Spleen (tissue), 11 donors: ENCODE results near the gene OPCML. TPM values are rescaled to one million over a fixed set of nuclear protein-coding genes. Genes with fewer than 3 reads are reported as not detected.

Experiments
- DNase-seq: peaks from one replicate; pipeline ENCODE4 v3.0.0-alpha.2; 2020
- H3K27ac ChIP-seq, 8 donors: fragments of 200-600 bp; sonication (generic) in 7 of 8; 1 replicate in 4 of 8; 2 replicates in 4 of 8; pipeline versions ENCODE4 v1.5.0 to v1.8.0; 2016 to 2021; ENCODE audit warnings: inconsistent platforms in 4 of 8, mild to moderate bottlenecking in 4 of 8, moderate library complexity in 1 of 8
- H3K27me3 ChIP-seq, 7 donors: fragments of 200-600 bp; sonication (generic) in 6 of 7; replicated peaks in 1 of 7; 1 replicate in 4 of 7; 2 replicates in 3 of 7; pipeline versions ENCODE4 v1.5.0 to v1.8.0; 2016 to 2021; ENCODE audit warnings: inconsistent platforms in 3 of 7, mild to moderate bottlenecking in 1 of 7
- H3K36me3 ChIP-seq, 6 donors: fragments of 200-600 bp; sonication (generic) in 5 of 6; 1 replicate in 4 of 6; 2 replicates in 2 of 6; pipeline versions ENCODE4 v1.5.0 to v1.8.0; 2016 to 2021; ENCODE audit warnings: inconsistent platforms in 2 of 6
- H3K4me1 ChIP-seq, 6 donors: fragments of 200-600 bp; sonication (generic) in 5 of 6; 1 replicate in 3 of 6; 2 replicates in 3 of 6; pipeline versions ENCODE4 v1.5.0 to v1.8.0; 2016 to 2021; ENCODE audit warnings: inconsistent platforms in 3 of 6
- H3K4me3 ChIP-seq, 8 donors: fragments of 200-600 bp; sonication (generic) in 7 of 8; 1 replicate in 4 of 8; 2 replicates in 4 of 8; pipeline versions ENCODE4 v1.5.0 to v1.8.0; 2016 to 2021; ENCODE audit warnings: inconsistent platforms in 4 of 8, mild to moderate bottlenecking in 4 of 8, moderate library complexity in 2 of 8
- H3K9me3 ChIP-seq, 8 donors: fragments of 200-600 bp; sonication (generic) in 7 of 8; 1 replicate in 4 of 8; 2 replicates in 4 of 8; pipeline versions ENCODE4 v1.5.0 to v1.8.0; 2016 to 2021; ENCODE audit warnings: inconsistent platforms in 4 of 8
- POLR2A ChIP-seq, 3 donors: fragments of 450-650 bp; IDR thresholded peaks; one replicate each; pipeline ENCODE4 v1.5.1; 2017; ENCODE audit warnings: antibody characterized with exemption in 3 of 3, mild to moderate bottlenecking in 1 of 3
- POLR2AphosphoS5 ChIP-seq, 3 donors: sonication (generic); formaldehyde crosslinking; IDR thresholded peaks; one replicate each; pipeline ENCODE4 v1.5.1; 2017; ENCODE audit warnings: antibody characterized with exemption in 3 of 3
- WGBS, 5 donors: extraction: QIAGEN DNeasy Blood & Tissue Kit in 3 of 5; methylation state at CpG; one replicate each; pipeline versions ENCODE4 v1.1.5 to v1.1.7; 2013 to 2018; 5-methylcytosine and 5-hydroxymethylcytosine counted together
- intact Hi-C: fragments of 100-400 bp; cut with DNase I; formaldehyde crosslinking; loops from one replicate; pipeline ENCODE4 v1.15.0; 2023; ENCODE audit warnings: low total_unique reads
- polyA plus RNA-seq, 3 donors: library from polyadenylated mRNA; stranded (reverse); fragments of 200-250 nt; gene quantifications; one replicate each; pipeline ENCODE4 v1.2.1, GENCODE V29; 2013
- total RNA-seq, 7 donors: library from RNA; depleted of rRNA in 3 of 7; stranded (reverse); fragments of >200 nt in 3 of 7; fragmentation: NEBNext Ultra II Directional in 4 of 7; extraction: Animal tissue kit (Norgen Biotek cat#: 25700) in 4 of 7; gene quantifications; one replicate each; pipeline versions ENCODE4 v1.1.0 to v1.2.1, GENCODE V29; 2016 to 2021
- TF ChIP-seq, protein P1 (sequence below), 11 experiments: fragments of 200-600 bp in 7 of 11; fragments of 450-650 bp in 4 of 11; sonication (generic) in 4 of 11; IDR thresholded peaks in 8 of 11; conservative IDR thresholded peaks in 3 of 11; 1 replicate in 7 of 11; 2 replicates in 4 of 11; pipeline versions ENCODE4 v1.4.0 to v1.8.0; 2016 to 2021; ENCODE audit warnings: antibody characterized with exemption in 11 of 11, inconsistent platforms in 4 of 11, mild to moderate bottlenecking in 1 of 11
- donor health status: healthy with polysubstance abuse.
- donor health status: DM: no; HTN: no; CAD: no; lungs with moderate emphysema.
- donor health status: DM: no; HTN: no; CAD: no.
- donor health status: Bipolar disorder and iron deficiency.
- donor health status: healthy.
- donor health status: DM: no; HTN: no; CAD: no.
- donor health status: DM: yes; HTN: yes; CAD: no.

OPCML gene
- total and polyA plus RNA-seq, 10 donors: 0.09 to 10.7 (median 3.1) TPM

DNA sequence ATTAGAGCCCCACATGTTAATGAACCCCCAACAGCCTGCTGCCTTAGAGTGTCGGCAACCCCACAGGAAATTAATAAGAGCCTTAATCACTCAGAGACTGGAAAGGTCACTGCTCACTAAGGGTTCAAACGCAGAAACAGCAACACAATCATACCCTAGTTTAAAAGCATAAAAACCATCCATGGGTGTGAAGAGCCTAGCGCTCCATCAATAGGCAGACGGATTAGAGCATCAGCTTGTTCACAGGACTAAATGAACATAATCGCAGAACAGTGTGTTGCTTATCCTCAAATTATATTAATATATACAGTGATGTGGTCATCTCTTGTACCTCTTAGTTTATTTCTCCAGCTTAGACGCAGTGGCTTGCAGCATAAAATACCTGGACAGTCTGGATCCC is 720.7 kb downstream of the OPCML start:
- no peaks in the 10 kb centered on the region for H3K9me3 ChIP-seq
- no peaks in the 10 kb centered on the region for H3K4me1 ChIP-seq
- no peak overlapping the region for H3K27ac ChIP-seq
- no peak for DNase-seq
- no peaks in the 10 kb centered on the region for H3K27me3 ChIP-seq
- intact Hi-C loops: no loop called here
- 81 to 91% (median 87%) methylated on average over 6 of the region's 6 CpGs for WGBS, 5 donors
- no peak overlapping the region for H3K4me3 ChIP-seq
- H3K36me3 ChIP-seq: no peaks in the 10 kb centered on the region
- TF ChIP-seq POLR2A (IDR thresholded peaks at IDR 0.05) (no peak), POLR2AphosphoS5 (IDR thresholded peaks at IDR 0.05) (no peak)
- TF ChIP-seq, protein P1, sequence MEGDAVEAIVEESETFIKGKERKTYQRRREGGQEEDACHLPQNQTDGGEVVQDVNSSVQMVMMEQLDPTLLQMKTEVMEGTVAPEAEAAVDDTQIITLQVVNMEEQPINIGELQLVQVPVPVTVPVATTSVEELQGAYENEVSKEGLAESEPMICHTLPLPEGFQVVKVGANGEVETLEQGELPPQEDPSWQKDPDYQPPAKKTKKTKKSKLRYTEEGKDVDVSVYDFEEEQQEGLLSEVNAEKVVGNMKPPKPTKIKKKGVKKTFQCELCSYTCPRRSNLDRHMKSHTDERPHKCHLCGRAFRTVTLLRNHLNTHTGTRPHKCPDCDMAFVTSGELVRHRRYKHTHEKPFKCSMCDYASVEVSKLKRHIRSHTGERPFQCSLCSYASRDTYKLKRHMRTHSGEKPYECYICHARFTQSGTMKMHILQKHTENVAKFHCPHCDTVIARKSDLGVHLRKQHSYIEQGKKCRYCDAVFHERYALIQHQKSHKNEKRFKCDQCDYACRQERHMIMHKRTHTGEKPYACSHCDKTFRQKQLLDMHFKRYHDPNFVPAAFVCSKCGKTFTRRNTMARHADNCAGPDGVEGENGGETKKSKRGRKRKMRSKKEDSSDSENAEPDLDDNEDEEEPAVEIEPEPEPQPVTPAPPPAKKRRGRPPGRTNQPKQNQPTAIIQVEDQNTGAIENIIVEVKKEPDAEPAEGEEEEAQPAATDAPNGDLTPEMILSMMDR (IDR thresholded peaks at IDR 0.05 in 8 of 11, conservative IDR thresholded peaks at IDR 0.05 in 3 of 11): no peak

DNA sequence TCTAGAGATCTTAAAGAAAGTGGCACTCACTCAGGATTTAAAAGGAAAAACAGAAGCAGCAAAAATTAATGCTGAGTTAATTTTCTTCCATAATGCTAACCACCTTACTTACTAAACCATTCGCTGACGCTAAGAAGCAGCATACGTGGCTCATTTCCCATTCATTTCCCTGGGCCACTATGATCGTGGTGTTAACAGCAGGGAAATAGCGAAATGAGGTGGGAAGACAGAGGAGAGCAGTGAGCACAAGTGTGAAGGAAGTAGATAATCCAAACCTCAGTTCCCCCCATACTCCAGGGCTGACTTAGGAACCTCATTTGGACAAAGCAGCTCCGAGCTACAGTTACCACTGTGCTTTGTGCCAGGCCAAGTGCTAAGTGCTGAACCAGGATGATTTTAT is 723.2 kb downstream of the OPCML start:
- H3K36me3 ChIP-seq: no peaks in the 10 kb centered on the region
- intact Hi-C loops: no loop called here
- H3K27ac ChIP-seq: no peak overlapping the region
- H3K4me3 ChIP-seq: no peak overlapping the region
- H3K4me1 ChIP-seq: no peaks in the 10 kb centered on the region
- H3K9me3 ChIP-seq: peaks cover 0 to 10% (median 0%) of the 10 kb centered on the region in 8 donors
- no peaks in the 10 kb centered on the region for H3K27me3 ChIP-seq
- TF ChIP-seq, protein P1 (IDR thresholded peaks at IDR 0.05 in 8 of 11, conservative IDR thresholded peaks at IDR 0.05 in 3 of 11): no peak
- TF ChIP-seq POLR2AphosphoS5 (IDR thresholded peaks at IDR 0.05) (no peak), POLR2A (IDR thresholded peaks at IDR 0.05) (no peak)
- DNase-seq: no peak
- 52 to 69% (median 62%) methylated on average over 6 of the region's 6 CpGs for WGBS, 5 donors

DNA sequence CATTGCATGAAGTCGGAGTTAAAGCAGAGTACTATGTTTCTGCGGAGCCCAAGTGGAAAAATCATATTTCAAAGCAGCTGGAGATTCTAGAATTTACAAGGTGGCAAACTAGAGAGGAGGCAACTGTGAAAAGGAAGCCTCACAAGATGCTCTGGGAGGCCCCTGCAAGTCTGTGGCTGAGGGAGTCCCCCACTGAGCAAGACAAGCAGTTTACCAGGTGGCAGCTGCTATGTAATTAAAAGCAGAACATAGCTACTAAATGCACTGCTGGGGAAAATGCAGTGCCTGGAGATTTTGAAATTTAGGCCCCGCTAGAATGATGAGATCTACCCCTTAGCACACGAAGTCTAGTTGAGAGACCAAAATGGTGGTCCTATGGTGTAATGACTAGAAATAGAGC is 728.0 kb downstream of the OPCML start:
- H3K4me3 ChIP-seq: no peak overlapping the region
- H3K27me3 ChIP-seq: no peaks in the 10 kb centered on the region
- H3K27ac ChIP-seq: no peak overlapping the region
- H3K9me3 ChIP-seq: peaks cover 0 to 10% (median 0%) of the 10 kb centered on the region in 8 donors
- no peaks in the 10 kb centered on the region for H3K36me3 ChIP-seq
- WGBS, 5 donors: 90 to 99% (median 91%) methylated on average over 4 of the region's 4 CpGs
- intact Hi-C loops: no loop called here
- TF ChIP-seq POLR2AphosphoS5 (IDR thresholded peaks at IDR 0.05) (no peak), POLR2A (IDR thresholded peaks at IDR 0.05) (no peak)
- TF ChIP-seq, protein P1 (IDR thresholded peaks at IDR 0.05 in 8 of 11, conservative IDR thresholded peaks at IDR 0.05 in 3 of 11): no peak
- no peak for DNase-seq
- H3K4me1 ChIP-seq: no peaks in the 10 kb centered on the region

DNA sequence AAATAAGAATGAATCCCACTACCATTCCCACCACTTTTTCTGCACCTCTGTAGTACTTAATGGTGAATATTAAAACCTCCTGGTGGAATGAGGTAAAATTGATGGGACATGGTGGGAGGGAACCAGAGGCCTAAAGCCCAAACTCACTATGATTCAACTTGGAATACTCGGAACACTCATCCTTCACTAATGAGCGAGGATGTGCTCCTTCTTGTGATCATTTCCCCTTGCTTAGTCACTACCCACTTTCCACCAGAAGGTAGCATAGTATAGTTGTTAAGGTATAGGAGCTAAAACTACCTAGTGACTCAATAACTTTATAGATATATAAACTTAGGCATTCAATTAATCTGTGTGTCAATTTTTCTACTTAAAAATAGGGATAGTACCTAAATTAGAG is 728.9 kb downstream of the OPCML start:
- Histone ChIP-seq H3K4me1 (no peaks in the 10 kb centered on the region), H3K9me3 (peaks cover 0 to 10% (median 0%) of the 10 kb centered on the region in 8 donors), H3K27me3 (no peaks in the 10 kb centered on the region), H3K36me3 (no peaks in the 10 kb centered on the region), H3K4me3 (no peak overlapping the region), H3K27ac (no peak overlapping the region)
- TF ChIP-seq, protein P1 (IDR thresholded peaks at IDR 0.05 in 8 of 11, conservative IDR thresholded peaks at IDR 0.05 in 3 of 11): no peak
- no peak for TF ChIP-seq POLR2AphosphoS5 (IDR thresholded peaks at IDR 0.05)
- TF ChIP-seq POLR2A (IDR thresholded peaks at IDR 0.05): no peak
- DNase-seq: no peak
- intact Hi-C loops: no loop called here
- whole genome bisulfite sequencing, 5 donors: 80 to 88% (median 83%) methylated on average over 2 of the region's 2 CpGs
